GM12874 (cell line): ENCODE results near the gene CCDC126.

ENCODE experiments used
- TF ChIP-seq, protein P1 (sequence below): IDR thresholded peaks from 2 replicates; pipeline ENCODE4 v1.5.1; 2011; ENCODE audit warnings: low read depth, mild to moderate bottlenecking, control low read depth, low read length, moderate library complexity; ENCODE audit not compliant: insufficient read depth

Gene CCDC126

DNA sequence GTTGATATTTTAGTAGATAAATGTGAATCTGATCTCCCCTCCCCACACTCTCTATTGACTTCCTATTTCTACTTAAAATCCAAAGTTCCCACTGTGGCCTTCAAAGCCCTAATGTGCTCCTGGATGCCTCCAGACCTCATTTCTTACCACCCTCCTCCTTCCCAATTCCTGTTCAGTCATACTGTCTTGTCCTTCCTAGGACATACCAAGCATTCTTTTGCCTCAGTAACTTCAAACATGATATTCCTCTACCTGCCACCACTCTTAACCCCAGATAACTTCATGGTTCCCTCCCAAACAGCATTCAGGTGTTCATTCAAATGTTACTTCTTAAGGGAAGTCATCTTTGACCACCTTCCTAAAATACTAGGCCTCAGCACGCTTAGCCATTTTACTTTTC, 48.6 kb downstream of the CCDC126 start:
- TF ChIP-seq, protein P1, sequence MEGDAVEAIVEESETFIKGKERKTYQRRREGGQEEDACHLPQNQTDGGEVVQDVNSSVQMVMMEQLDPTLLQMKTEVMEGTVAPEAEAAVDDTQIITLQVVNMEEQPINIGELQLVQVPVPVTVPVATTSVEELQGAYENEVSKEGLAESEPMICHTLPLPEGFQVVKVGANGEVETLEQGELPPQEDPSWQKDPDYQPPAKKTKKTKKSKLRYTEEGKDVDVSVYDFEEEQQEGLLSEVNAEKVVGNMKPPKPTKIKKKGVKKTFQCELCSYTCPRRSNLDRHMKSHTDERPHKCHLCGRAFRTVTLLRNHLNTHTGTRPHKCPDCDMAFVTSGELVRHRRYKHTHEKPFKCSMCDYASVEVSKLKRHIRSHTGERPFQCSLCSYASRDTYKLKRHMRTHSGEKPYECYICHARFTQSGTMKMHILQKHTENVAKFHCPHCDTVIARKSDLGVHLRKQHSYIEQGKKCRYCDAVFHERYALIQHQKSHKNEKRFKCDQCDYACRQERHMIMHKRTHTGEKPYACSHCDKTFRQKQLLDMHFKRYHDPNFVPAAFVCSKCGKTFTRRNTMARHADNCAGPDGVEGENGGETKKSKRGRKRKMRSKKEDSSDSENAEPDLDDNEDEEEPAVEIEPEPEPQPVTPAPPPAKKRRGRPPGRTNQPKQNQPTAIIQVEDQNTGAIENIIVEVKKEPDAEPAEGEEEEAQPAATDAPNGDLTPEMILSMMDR = no peak

- TF ChIP-seq, protein P1 = no peak
Measured at GRCh38 chr7:23653942-23654341, 56.8 kb downstream of the CCDC126 start.

DNA sequence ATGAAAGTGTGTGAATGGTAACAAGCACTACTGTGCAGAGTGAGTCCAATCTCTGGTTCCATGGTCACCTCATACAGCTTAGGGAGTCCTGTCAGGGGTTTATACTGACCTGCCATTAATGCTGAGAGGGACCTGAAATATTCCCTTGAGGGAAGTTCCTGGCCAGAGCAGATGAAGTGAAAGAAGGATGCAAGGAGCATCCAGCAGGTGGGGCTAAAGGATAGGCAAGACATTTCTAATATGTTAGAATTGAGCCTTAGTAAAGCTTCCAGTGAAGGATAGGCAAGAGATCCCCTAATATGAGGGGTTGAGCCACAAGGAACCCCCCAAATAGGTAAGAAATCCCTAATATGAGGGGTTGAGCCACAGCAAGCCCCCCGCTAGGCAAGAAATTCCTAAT, 57.3 kb downstream of the CCDC126 start:
- TF ChIP-seq, protein P1 = peak; percentile 24; the same call in 1 of the 2 replicates

GRCh38 chr7:23655433-23655832, 58.3 kb downstream of the CCDC126 start:
- TF ChIP-seq, protein P1 = no peak

DNA sequence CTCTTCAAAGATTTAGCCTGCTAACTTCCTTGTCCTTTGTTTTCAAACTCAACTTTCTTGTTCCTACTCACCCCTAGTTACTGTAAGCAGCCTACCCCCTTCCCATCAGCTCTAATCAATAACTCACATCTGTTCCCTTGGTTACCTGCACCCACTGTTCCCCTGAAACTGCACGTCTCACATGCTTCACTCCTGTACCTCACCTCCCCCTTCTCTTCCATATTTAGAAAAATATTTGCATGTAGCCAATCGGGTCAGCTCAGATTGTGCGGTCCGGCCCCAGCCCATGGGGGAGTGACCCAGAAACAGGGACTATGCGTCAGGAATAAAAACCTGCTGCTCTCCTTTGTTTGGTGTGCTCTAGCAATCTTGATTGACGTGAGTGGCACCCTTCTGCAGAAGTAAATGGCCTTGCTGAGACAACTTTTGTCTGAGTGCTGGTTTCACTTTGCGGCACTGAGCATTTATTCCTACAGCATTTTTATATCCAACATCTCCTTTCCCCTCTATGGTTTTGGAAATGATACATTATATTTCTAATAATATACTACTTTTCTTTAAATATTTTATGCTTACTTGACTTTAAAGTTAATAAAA, 61.7 kb downstream of the CCDC126 start:
- TF ChIP-seq, protein P1 = no peak

GRCh38 chr7:23661385-23661784, 64.2 kb downstream of the CCDC126 start:
- TF ChIP-seq, protein P1 = no peak

GRCh38 chr7:23662124-23662983, 65.2 kb downstream of the CCDC126 start:
- TF ChIP-seq, protein P1 = no peak
